ENCODE results near the gene NEDD9. TPM values are rescaled to one million over a fixed set of nuclear protein-coding genes. Genes with fewer than 3 reads are reported as not detected.
A peak's percentile ranks its signal among the peaks of the same experiment; 100 is the strongest.

NEDD9 gene
- total and polyA plus RNA-seq, 10 of the 15 experiments (the other 5 are each of a cell fraction or from before 2014, with no cell fraction given) = 4.9 to 92.6 (median 14.6) TPM

DNA sequence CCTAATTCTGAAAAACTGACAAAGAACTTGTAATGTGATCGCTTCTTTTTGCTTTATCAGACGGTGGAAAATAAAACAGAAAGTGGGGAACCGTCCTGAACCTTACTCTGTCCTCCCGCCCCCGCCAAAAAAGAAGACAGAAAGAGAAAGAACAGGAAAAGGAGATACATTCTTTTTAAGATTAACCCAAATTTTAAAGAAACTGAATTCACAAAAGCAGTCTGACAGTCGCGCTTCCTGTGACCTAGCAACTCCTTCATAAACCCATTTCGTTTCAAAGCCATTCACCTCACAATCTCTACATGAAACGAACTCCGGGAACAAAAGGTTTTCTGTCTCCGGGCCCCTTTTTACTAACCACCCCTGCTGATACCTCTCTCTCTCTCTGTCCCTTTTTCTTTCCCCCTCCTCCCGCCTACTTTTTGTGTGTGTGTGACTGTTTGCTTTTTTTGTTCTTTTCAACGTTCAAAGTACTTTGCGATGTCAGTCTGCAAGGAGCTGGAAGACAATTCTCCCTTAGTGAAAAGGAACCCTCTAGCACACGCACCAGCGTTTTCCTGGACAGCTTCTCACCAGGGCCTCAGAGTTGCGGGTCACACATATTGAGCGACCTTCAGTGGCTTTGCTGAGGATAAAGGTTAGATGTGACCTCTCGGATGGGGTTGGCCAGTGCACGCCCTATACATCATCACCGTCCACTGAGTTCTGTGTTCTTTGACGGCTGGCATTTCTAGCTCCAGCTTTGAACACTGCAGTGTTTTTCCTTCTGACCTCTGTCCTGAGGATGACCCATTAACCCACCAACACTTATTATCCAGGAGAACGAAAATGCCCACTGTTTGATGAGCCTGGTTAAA is 530 bp upstream of the NEDD9 start:
- H3K27ac ChIP-seq (ENCODE audit: control insufficient read depth, insufficient read depth) = peak overlapping the region; percentile 66
- peak overlapping the region; percentile 59 for H3K9ac ChIP-seq (ENCODE audit: control insufficient read depth, insufficient read depth, low read length)
- ChIA-PET RAD21 (ENCODE audit: unreplicated experiment) (interaction anchor here (0.6 to 4.4 kb wide), 23 partner anchors 11 to 283 kb away, joined by 3 to 62 read pairs (median 6); no protein-coding TSS in a partner anchor), POLR2A (interaction anchor here (0.6 to 8.0 kb wide), 21 partner anchors 9 to 228 kb away, joined by 3 to 67 read pairs (median 3); no protein-coding TSS in a partner anchor), SMC1A (ENCODE audit: uncharacterized antibody, unreplicated experiment) (interaction anchor here (0.7 to 9.0 kb wide), 19 partner anchors 11 to 263 kb away, joined by 3 to 99 read pairs (median 4); no protein-coding TSS in a partner anchor), CTCF (interaction anchor here (1.0 to 3.2 kb wide), 7 partner anchors 11 to 263 kb away, joined by 3 to 20 read pairs (median 3); no protein-coding TSS in a partner anchor)
- peak overlapping the region; percentile 39 for H3K4me2 ChIP-seq (ENCODE audit: control insufficient read depth, insufficient read depth)
- H3K36me3 ChIP-seq (ENCODE audit: control insufficient read depth in 2 of 2, insufficient read depth in 2 of 2, low read length in 1 of 2) = no peaks in the 10 kb centered on the region; a peak in 1 of 4 replicates
- 5% methylated on average over 23 of the region's 23 CpGs for WGBS (ENCODE audit: insufficient coverage, insufficient replicate concordance, low lambda C conversion rate, missing lambda C conversion rate)
- H3K9me3 ChIP-seq (replicated peaks; ENCODE audit: control insufficient read depth, insufficient read depth, low read length) = no peaks in the 10 kb centered on the region
- H3K4me3 ChIP-seq = peak overlapping the region; percentile 71
- FAIRE-seq = no peak
- no peaks in the 10 kb centered on the region for H4K20me1 ChIP-seq (ENCODE audit: control insufficient read depth, insufficient read depth)
- no peak for DNase-seq (ENCODE audit: low read depth, low spot score)
- H3K79me2 ChIP-seq (ENCODE audit: control insufficient read depth, insufficient read depth, low read length) = peaks cover 38% of the 10 kb centered on the region
- BruUV-seq (replicated peaks) = no TSS peak
- intact Hi-C loops (cut with micrococcal nuclease; ENCODE audit: unreplicated experiment) = loop anchor here (2.0 to 5.0 kb wide), 3 partner anchors 44 to 264 kb away; no protein-coding TSS in a partner anchor
- no peaks in the 10 kb centered on the region for H3K27me3 ChIP-seq (replicated peaks in 1 of 2; ENCODE audit: control insufficient read depth in 2 of 2, insufficient read depth in 2 of 2, low read length in 1 of 2)
- in situ Hi-C loops (cut with MboI) = no loop called here
- peak; percentile 9; the same call in 2 of the 3 replicates for ATAC-seq
- H3K4me1 ChIP-seq (ENCODE audit: control insufficient read depth, insufficient read depth, low read length) = peaks cover 10% of the 10 kb centered on the region; the same call in 1 of the 2 replicates
- H2AFZ ChIP-seq (ENCODE audit: control insufficient read depth, low read depth, low read length) = peak overlapping the region; percentile 38
- TF ChIP-seq NBN (IDR thresholded peaks at IDR 0.05) (no peak), SMARCA5 (IDR thresholded peaks at IDR 0.05) (no peak), TAF1 (IDR thresholded peaks at IDR 0.05; ENCODE audit: borderline replicate concordance, low read depth, low read length) (no peak), NFYB (IDR thresholded peaks at IDR 0.05; ENCODE audit: insufficient read depth, low read depth, low read length) (no peak), ATF7 (IDR thresholded peaks at IDR 0.05; ENCODE audit: low read depth) (peak; percentile 36; the same call in 1 of the 2 replicates), SMAD1 (IDR thresholded peaks at IDR 0.05; ENCODE audit: low read depth, partially characterized antibody) (no peak), NR2F1 (conservative IDR thresholded peaks at IDR 0.05) (peak; percentile 48), ETV6 (conservative IDR thresholded peaks at IDR 0.05 in 1 of 2, IDR thresholded peaks at IDR 0.05 in 1 of 2; ENCODE audit: borderline replicate concordance in 1 of 2, low read depth in 1 of 2) (no peak), FOS (IDR thresholded peaks at IDR 0.05; ENCODE audit: borderline replicate concordance, extremely low read depth, insufficient read length) (no peak), BACH1 (IDR thresholded peaks at IDR 0.05; ENCODE audit: borderline replicate concordance) (no peak)
- TF ChIP-seq, protein P1, sequence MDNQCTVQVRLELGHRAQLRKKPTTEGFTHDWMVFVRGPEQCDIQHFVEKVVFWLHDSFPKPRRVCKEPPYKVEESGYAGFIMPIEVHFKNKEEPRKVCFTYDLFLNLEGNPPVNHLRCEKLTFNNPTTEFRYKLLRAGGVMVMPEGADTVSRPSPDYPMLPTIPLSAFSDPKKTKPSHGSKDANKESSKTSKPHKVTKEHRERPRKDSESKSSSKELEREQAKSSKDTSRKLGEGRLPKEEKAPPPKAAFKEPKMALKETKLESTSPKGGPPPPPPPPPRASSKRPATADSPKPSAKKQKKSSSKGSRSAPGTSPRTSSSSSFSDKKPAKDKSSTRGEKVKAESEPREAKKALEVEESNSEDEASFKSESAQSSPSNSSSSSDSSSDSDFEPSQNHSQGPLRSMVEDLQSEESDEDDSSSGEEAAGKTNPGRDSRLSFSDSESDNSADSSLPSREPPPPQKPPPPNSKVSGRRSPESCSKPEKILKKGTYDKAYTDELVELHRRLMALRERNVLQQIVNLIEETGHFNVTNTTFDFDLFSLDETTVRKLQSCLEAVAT (IDR thresholded peaks at IDR 0.05) = peak; percentile 72; the same call in 1 of the 2 replicates
- TF ChIP-seq, protein P2, sequence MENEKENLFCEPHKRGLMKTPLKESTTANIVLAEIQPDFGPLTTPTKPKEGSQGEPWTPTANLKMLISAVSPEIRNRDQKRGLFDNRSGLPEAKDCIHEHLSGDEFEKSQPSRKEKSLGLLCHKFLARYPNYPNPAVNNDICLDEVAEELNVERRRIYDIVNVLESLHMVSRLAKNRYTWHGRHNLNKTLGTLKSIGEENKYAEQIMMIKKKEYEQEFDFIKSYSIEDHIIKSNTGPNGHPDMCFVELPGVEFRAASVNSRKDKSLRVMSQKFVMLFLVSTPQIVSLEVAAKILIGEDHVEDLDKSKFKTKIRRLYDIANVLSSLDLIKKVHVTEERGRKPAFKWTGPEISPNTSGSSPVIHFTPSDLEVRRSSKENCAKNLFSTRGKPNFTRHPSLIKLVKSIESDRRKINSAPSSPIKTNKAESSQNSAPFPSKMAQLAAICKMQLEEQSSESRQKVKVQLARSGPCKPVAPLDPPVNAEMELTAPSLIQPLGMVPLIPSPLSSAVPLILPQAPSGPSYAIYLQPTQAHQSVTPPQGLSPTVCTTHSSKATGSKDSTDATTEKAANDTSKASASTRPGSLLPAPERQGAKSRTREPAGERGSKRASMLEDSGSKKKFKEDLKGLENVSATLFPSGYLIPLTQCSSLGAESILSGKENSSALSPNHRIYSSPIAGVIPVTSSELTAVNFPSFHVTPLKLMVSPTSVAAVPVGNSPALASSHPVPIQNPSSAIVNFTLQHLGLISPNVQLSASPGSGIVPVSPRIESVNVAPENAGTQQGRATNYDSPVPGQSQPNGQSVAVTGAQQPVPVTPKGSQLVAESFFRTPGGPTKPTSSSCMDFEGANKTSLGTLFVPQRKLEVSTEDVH (IDR thresholded peaks at IDR 0.05; ENCODE audit: low read depth, partially characterized antibody) = peak; percentile 14
- TF ChIP-seq, protein P3, sequence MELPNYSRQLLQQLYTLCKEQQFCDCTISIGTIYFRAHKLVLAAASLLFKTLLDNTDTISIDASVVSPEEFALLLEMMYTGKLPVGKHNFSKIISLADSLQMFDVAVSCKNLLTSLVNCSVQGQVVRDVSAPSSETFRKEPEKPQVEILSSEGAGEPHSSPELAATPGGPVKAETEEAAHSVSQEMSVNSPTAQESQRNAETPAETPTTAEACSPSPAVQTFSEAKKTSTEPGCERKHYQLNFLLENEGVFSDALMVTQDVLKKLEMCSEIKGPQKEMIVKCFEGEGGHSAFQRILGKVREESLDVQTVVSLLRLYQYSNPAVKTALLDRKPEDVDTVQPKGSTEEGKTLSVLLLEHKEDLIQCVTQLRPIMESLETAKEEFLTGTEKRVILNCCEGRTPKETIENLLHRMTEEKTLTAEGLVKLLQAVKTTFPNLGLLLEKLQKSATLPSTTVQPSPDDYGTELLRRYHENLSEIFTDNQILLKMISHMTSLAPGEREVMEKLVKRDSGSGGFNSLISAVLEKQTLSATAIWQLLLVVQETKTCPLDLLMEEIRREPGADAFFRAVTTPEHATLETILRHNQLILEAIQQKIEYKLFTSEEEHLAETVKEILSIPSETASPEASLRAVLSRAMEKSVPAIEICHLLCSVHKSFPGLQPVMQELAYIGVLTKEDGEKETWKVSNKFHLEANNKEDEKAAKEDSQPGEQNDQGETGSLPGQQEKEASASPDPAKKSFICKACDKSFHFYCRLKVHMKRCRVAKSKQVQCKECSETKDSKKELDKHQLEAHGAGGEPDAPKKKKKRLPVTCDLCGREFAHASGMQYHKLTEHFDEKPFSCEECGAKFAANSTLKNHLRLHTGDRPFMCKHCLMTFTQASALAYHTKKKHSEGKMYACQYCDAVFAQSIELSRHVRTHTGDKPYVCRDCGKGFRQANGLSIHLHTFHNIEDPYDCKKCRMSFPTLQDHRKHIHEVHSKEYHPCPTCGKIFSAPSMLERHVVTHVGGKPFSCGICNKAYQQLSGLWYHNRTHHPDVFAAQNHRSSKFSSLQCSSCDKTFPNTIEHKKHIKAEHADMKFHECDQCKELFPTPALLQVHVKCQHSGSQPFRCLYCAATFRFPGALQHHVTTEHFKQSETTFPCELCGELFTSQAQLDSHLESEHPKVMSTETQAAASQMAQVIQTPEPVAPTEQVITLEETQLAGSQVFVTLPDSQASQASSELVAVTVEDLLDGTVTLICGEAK (IDR thresholded peaks at IDR 0.05; ENCODE audit: borderline replicate concordance) = peak; percentile 51; the same call in 1 of the 2 replicates

All from GM12878 (cell line).